ENCODE measurements around the gene ADARB1.

- TF ChIP-seq CTCF (IDR thresholded peaks at IDR 0.05; ENCODE audit: low read depth, low read length) (no peak), POLR2A (IDR thresholded peaks at IDR 0.05; ENCODE audit: extremely low read depth, insufficient read length) (no peak), MYC (IDR thresholded peaks at IDR 0.05; ENCODE audit: low read depth, low read length) (no peak), MAX (IDR thresholded peaks at IDR 0.05; ENCODE audit: low read depth, low read length) (no peak)
Measured at GRCh38 chr21:45125357-45125756, 51.0 kb downstream of the ADARB1 start.

Data from NB4 (cell line).